Measurements from ENCODE around the gene TRAPPC10. TPM values are rescaled to one million over a fixed set of nuclear protein-coding genes. Genes with fewer than 3 reads are reported as not detected.

The TRAPPC10 gene
- total and polyA plus RNA-seq, 10 of the 15 experiments (the other 5 are each of a cell fraction or from before 2014, with no cell fraction given): 1.1 to 39.6 (median 28.2) TPM

- TF ChIP-seq REST (IDR thresholded peaks at IDR 0.05; ENCODE audit: low read depth, low read length) (no peak), ELK1 (IDR thresholded peaks at IDR 0.05; ENCODE audit: low read depth, low read length) (peak; percentile 68; the same call in 1 of the 2 replicates), CREB1 (IDR thresholded peaks at IDR 0.05; ENCODE audit: low read depth) (peak; percentile 94), TCF7 (IDR thresholded peaks at IDR 0.05; ENCODE audit: borderline replicate concordance) (no peak), BACH1 (IDR thresholded peaks at IDR 0.05; ENCODE audit: borderline replicate concordance) (peak; percentile 96), SMAD1 (IDR thresholded peaks at IDR 0.05; ENCODE audit: low read depth, partially characterized antibody) (no peak), NFIC (IDR thresholded peaks at IDR 0.05; ENCODE audit: low read depth, low read length) (no peak), PKNOX1 (IDR thresholded peaks at IDR 0.05) (peak; percentile 41; the same call in 1 of the 2 replicates), ATF2 (IDR thresholded peaks at IDR 0.05; ENCODE audit: low read length) (no peak), CHD4 (IDR thresholded peaks at IDR 0.05) (no peak), MLLT1 (IDR thresholded peaks at IDR 0.05) (no peak), ZZZ3 (IDR thresholded peaks at IDR 0.05; ENCODE audit: control insufficient read depth, insufficient read length, low read depth) (no peak), SMAD5 (IDR thresholded peaks at IDR 0.05; ENCODE audit: low read depth) (0 out of 2 replicates have a peak, but pooled peaks have one; percentile 30), LARP7 (IDR thresholded peaks at IDR 0.05) (peak; percentile 87), EGR1 (IDR thresholded peaks at IDR 0.05; ENCODE audit: borderline replicate concordance in 1 of 2, low read depth in 2 of 2, low read length in 2 of 2) (peak in 1 of 2 experiments; percentile 37; a peak in 1 of 3 replicates)
Measured at GRCh38 chr21:44011579-44012473, at the start of gene TRAPPC10 (continued).

Measured in GM12878 (cell line).